Heart right ventricle (tissue), 16 donors: Measurements from ENCODE around the gene NPPC. TPM values are rescaled to one million over a fixed set of nuclear protein-coding genes. Genes with fewer than 3 reads are reported as not detected.

Experiments used
- ATAC-seq, 8 donors: fragments of 200-7000 bp; cut with Tn5 transposase; one replicate each; pipeline ENCODE4 v1.9.1; 2020; ENCODE audit warnings: mild to moderate bottlenecking in 8 of 8, moderate library complexity in 8 of 8, moderate number of reproducible peaks in 1 of 8
- DNase-seq, 2 donors: peaks; one replicate each; pipeline ENCODE4 v3.0.0-alpha.2; 2020
- H3K27ac ChIP-seq, 10 donors: fragments of 200-600 bp; sonication (generic) in 2 of 10; one replicate each; pipeline versions ENCODE4 v1.5.0 to v1.8.0; 2020 to 2022; ENCODE audit warnings: mild to moderate bottlenecking in 3 of 10
- H3K27me3 ChIP-seq, 7 donors: fragments of 200-600 bp; one replicate each; pipeline ENCODE4 v1.8.0; 2021 to 2022; ENCODE audit warnings: mild to moderate bottlenecking in 2 of 7
- H3K36me3 ChIP-seq, 9 donors: fragments of 200-600 bp; sonication (generic) in 1 of 9; one replicate each; pipeline versions ENCODE4 v1.5.0 to v1.8.0; 2020 to 2022; ENCODE audit warnings: mild to moderate bottlenecking in 2 of 9
- H3K4me1 ChIP-seq, 9 donors: fragments of 200-600 bp; sonication (generic) in 1 of 9; one replicate each; pipeline versions ENCODE4 v1.5.0 to v1.8.0; 2020 to 2022; ENCODE audit warnings: mild to moderate bottlenecking in 4 of 9
- H3K4me3 ChIP-seq, 10 donors: fragments of 200-600 bp; sonication (generic) in 2 of 10; one replicate each; pipeline versions ENCODE4 v1.5.0 to v1.8.0; 2020 to 2022; ENCODE audit warnings: mild to moderate bottlenecking in 7 of 10, moderate library complexity in 2 of 10
- H3K9me3 ChIP-seq, 11 donors: fragments of 200-600 bp in 10 of 11; sonication (generic) in 2 of 11; one replicate each; pipeline versions ENCODE4 v1.5.0 to v1.8.0; 2013 to 2022; ENCODE audit warnings: mild to moderate bottlenecking in 2 of 11, control low read depth in 1 of 11, moderate library complexity in 1 of 11
- CTCF ChIP-seq, 9 donors: fragments of 200-600 bp; sonication (generic) in 2 of 9; IDR thresholded peaks; one replicate each; pipeline versions ENCODE4 v1.5.0 to v1.8.0; 2021 to 2022; ENCODE audit warnings: antibody characterized with exemption in 9 of 9, mild to moderate bottlenecking in 5 of 9, moderate library complexity in 1 of 9
- WGBS, 2 donors: extraction: QIAGEN DNeasy Blood & Tissue Kit; methylation state at CpG; one replicate each; pipeline ENCODE4 v1.1.7; 2013; ENCODE audit warnings: inconsistent platforms in 1 of 2; 5-methylcytosine and 5-hydroxymethylcytosine counted together
- intact Hi-C, 10 donors: fragments of 100-400 bp; cut with DNase I; formaldehyde crosslinking; loops; one replicate each; pipeline versions ENCODE4 v1.11.1 to v1.14.2; 2022
- polyA plus RNA-seq, 2 donors: library from polyadenylated mRNA; stranded (reverse); fragments of 200-250 nt; gene quantifications; one replicate each; pipeline ENCODE4 v1.2.3, GENCODE V29; 2013
- total RNA-seq, 10 donors: library from RNA; stranded (reverse); fragmentation: NEBNext Ultra II Directional in 3 of 10; extraction: Animal tissue kit (Norgen Biotek cat#: 25700) in 3 of 10; gene quantifications; one replicate each; pipeline versions ENCODE4 v1.2.1 to v1.2.4, GENCODE V29; 2021 to 2023
- donor health status: Arrhythmogenic right ventricular cardiomyopathy.
- donor health status: ischemic (EF 13 %, LVEDD 7.1; RV severe dilation, severe dysfunction).
- donor health status: healthy with polysubstance abuse.
- donor health status: DM: no; HTN: yes; CAD: no.
- donor health status: DM: no; HTN: no; CAD: no.
- donor health status: ischemic (EF 25% LVEDD 6.9; RV normal size, moderate dysfunction).
- donor health status: ischemic (EF 25% LVEDD 5.7; RV mildly dilated, moderate dysfunction).
- donor health status: healthy.
- donor health status: DM: yes; HTN: yes; CAD: no.
- donor health status: Ischemic cardiomyopathy.
- donor health status: ischemic (EF 35%, LVEDD 5.7; RV mildly dilated, moderate dysfunction).
- donor health status: nonischemic (EF 11% LVEDD 7.7; RV severe dilation, severe dysfunction).
- donor health status: DM: yes; HTN: yes; CAD: no.
- donor health status: PGD.
- donor health status: ischemic (EF 29% LVEDD 5.4; RV normal size, mild dysfunction).
- donor health status: nonischemic (EF 23%, LVEDD 6.1; RV moderate dilation, normal function).

The NPPC gene
- total and polyA plus RNA-seq, 12 donors: 0.28 to 8.7 (median 2.4) TPM

GRCh38 chr2:231946241-231946814, 20.1 kb upstream of the NPPC start:
- Histone ChIP-seq H3K36me3 (no peaks in the 10 kb centered on the region), H3K27ac (no peak overlapping the region), H3K27me3 (peaks cover 0 to 15% (median 0%) of the 10 kb centered on the region in 7 donors), H3K9me3 (peaks cover 0 to 3% (median 0%) of the 10 kb centered on the region in 11 donors), H3K4me1 (no peaks in the 10 kb centered on the region), H3K4me3 (no peak overlapping the region)
- ATAC-seq: no peak
- intact Hi-C loops: no loop called here
- TF ChIP-seq CTCF (IDR thresholded peaks at IDR 0.05): no peak
- no peak for DNase-seq
- WGBS, 2 donors: 86 to 89% methylated on average over 15 of the region's 15 CpGs

GRCh38 chr2:231942180-231942579, 16.0 kb upstream of the NPPC start:
- TF ChIP-seq CTCF (IDR thresholded peaks at IDR 0.05): no peak
- no peak overlapping the region for H3K27ac ChIP-seq
- H3K4me1 ChIP-seq: no peaks in the 10 kb centered on the region
- H3K36me3 ChIP-seq: no peaks in the 10 kb centered on the region
- no peak overlapping the region for H3K4me3 ChIP-seq
- H3K9me3 ChIP-seq: no peaks in the 10 kb centered on the region
- ATAC-seq: no peak
- H3K27me3 ChIP-seq: peaks cover 0 to 20% (median 6%) of the 10 kb centered on the region in 7 donors
- intact Hi-C loops: no loop called here
- no peak for DNase-seq
- WGBS, 2 donors: 91% methylated on average over 6 of the region's 6 CpGs

- intact Hi-C loops: no loop called here
- DNase-seq (no peak), ATAC-seq (no peak)
- Histone ChIP-seq H3K4me1 (no peaks in the 10 kb centered on the region), H3K9me3 (no peaks in the 10 kb centered on the region), H3K27ac (no peak overlapping the region), H3K27me3 (peaks cover 0 to 19% (median 6%) of the 10 kb centered on the region in 7 donors), H3K4me3 (no peak overlapping the region), H3K36me3 (no peaks in the 10 kb centered on the region)
- 86 to 90% methylated on average over 12 of the region's 12 CpGs for WGBS, 2 donors
- no peak for TF ChIP-seq CTCF (IDR thresholded peaks at IDR 0.05)
These were observed 15.5 kb upstream of the NPPC start for GRCh38 chr2:231941673-231942072.

GRCh38 chr2:231940795-231941194, 14.6 kb upstream of the NPPC start:
- Histone ChIP-seq H3K4me3 (no peak overlapping the region), H3K27me3 (peaks cover 0 to 12% (median 6%) of the 10 kb centered on the region in 7 donors), H3K4me1 (no peaks in the 10 kb centered on the region), H3K36me3 (no peaks in the 10 kb centered on the region), H3K9me3 (no peaks in the 10 kb centered on the region), H3K27ac (no peak overlapping the region)
- ATAC-seq (peak in 1 of 8 donors; percentile 33), DNase-seq (no peak)
- intact Hi-C loops: no loop called here
- no peak for TF ChIP-seq CTCF (IDR thresholded peaks at IDR 0.05)
- 58 to 69% methylated on average over 3 of the region's 3 CpGs for WGBS, 2 donors
